Subcutaneous adipose tissue (tissue), 4 donors: ENCODE data around the gene FBXO48. TPM values are rescaled to one million over a fixed set of nuclear protein-coding genes. Genes with fewer than 3 reads are reported as not detected.

Experiments
- total RNA-seq, 4 donors: library from RNA; depleted of rRNA; stranded (reverse); fragments of >200 nt; gene quantifications; one replicate each; pipeline ENCODE4 v1.1.0, GENCODE V29; 2016
- TF ChIP-seq, protein P1 (sequence below): fragments of 450-650 bp; IDR thresholded peaks from one replicate; pipeline ENCODE4 v1.5.1; 2016; ENCODE audit warnings: low read depth, mild to moderate bottlenecking, control low read depth, antibody characterized with exemption, moderate library complexity

FBXO48 gene
- total RNA-seq, 4 donors from 2014 or later: 1.3 to 2.0 (median 1.8) TPM

- TF ChIP-seq, protein P1, sequence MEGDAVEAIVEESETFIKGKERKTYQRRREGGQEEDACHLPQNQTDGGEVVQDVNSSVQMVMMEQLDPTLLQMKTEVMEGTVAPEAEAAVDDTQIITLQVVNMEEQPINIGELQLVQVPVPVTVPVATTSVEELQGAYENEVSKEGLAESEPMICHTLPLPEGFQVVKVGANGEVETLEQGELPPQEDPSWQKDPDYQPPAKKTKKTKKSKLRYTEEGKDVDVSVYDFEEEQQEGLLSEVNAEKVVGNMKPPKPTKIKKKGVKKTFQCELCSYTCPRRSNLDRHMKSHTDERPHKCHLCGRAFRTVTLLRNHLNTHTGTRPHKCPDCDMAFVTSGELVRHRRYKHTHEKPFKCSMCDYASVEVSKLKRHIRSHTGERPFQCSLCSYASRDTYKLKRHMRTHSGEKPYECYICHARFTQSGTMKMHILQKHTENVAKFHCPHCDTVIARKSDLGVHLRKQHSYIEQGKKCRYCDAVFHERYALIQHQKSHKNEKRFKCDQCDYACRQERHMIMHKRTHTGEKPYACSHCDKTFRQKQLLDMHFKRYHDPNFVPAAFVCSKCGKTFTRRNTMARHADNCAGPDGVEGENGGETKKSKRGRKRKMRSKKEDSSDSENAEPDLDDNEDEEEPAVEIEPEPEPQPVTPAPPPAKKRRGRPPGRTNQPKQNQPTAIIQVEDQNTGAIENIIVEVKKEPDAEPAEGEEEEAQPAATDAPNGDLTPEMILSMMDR: no peak
Observed at GRCh38 chr2:68448671-68449653, 18.1 kb downstream of the FBXO48 start.

DNA sequence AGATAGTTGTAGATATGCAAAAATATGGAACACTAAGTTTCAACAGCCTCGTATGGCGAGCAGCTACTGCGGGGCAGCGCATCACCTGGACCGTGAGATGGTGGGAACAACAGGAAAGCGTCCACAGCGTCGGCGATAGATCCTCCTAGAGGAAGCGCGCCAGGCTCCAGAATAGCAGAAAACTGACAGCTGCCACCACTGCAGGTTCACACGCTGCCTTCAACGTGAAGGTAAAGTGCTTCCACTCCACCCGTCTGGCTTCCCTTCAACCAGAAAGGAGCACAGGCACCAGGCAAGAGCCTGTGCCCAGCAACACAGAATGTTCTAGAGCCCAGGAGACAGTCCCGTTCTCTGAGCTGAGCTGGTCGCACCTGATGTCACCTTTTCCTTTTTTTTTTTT, 20.0 kb downstream of the FBXO48 start:
- TF ChIP-seq, protein P1: no peak

DNA sequence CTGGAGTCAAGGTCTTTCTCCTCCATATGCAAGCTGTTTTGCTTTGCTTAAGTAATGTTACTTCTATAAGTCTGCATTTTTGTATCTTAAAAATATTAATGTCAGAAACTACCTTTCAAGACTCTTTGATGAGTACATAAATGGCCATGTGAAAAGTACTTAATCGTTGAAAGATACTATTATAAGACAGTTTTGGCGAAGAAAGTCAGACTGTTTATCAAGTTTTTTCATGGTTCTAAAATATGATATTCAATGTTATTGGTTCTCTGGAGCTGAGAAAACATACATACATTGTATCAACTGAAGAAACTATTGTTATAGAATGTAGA, 25.1 kb downstream of the FBXO48 start:
- TF ChIP-seq, protein P1: no peak

- TF ChIP-seq, protein P1: peak; percentile 36
Observed at GRCh38 chr2:68441179-68441993, 25.7 kb downstream of the FBXO48 start.

DNA sequence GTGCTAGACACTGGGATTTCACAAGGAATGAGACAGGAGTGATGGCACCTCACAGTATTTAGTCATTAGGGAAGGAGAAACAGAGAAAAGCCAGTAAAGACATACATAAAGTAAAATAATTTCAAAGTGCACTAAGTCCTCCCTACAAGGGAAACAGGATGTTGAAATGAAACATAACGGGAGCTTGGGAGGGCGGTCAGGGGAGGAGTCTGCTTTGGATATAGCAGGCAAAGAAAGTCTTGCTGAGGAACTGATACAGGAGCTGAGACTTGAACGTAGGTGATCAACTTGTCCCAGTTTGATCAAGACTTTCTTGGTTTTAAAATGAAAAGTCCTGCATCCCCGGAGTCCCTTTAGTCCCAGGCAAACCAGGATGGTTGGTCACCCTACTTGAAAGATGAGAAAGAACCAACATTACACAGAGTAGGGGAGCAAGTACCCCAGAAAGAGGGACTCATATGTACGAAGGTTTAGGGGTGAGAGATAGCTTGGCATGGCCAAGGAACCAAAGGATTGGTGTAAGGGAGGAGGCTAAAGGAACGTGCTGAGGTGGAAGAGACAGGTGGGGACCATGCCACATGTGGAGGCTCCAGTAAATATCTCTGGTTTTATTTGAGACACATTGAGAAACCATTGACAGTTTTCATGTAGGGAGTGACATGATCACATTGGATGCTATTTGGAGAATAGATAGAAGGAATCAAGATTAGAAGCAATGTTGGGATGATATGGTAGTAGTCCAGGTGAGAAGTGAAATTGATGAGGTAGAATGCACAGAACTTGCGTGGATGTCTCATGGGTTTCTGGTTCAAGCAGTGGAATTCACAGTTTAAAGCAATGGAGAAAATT, 28.4 kb downstream of the FBXO48 start:
- TF ChIP-seq, protein P1: no peak

GRCh38 chr2:68436270-68436669, 30.8 kb downstream of the FBXO48 start:
- TF ChIP-seq, protein P1: no peak
